Caco-2 (cell line): ENCODE measurements around the gene MUC22. TPM values are rescaled to one million over a fixed set of nuclear protein-coding genes. Genes with fewer than 3 reads are reported as not detected.

Experiments
- BruUV-seq: library from RNA; stranded (reverse); fragments of 400-500 nt; replicated peaks from 2 replicates; lab custom pipeline; 2021; lab: Mats Ljungman, UMichigan
- CTCF ChIA-PET: fragments of 300-600 bp; sonication (Branson Sonifier 250); formaldehyde crosslinking; loops from one replicate; lab custom pipeline; 2022; ENCODE audit warnings: antibody characterized with exemption; lab: Charles Lee
- POLR2A ChIA-PET: fragments of 300-600 bp; sonication (Branson Sonifier 250); formaldehyde crosslinking; loops from one replicate; lab custom pipeline; 2022; ENCODE audit warnings: antibody characterized with exemption; lab: Charles Lee
- DNase-seq, 2 experiments: peaks; one replicate each; pipeline versions ENCODE4 v3.0.0 to v3.0.0-alpha.2; 2020 to 2022
- H3K27me3 ChIP-seq: replicated peaks from 2 replicates; pipeline ENCODE4 v1.6.0; 2011; ENCODE audit warnings: low read length; ENCODE audit not compliant: control insufficient read depth, insufficient read depth
- H3K36me3 ChIP-seq: 2 replicates; pipeline ENCODE4 v1.5.1; 2011; ENCODE audit warnings: low read length; ENCODE audit not compliant: control insufficient read depth, insufficient read depth
- H3K4me1 ChIP-seq: fragments of 250-450 bp; sonication (Bioruptor Pico); 2 replicates; pipeline ENCODE4 v1.5.1; 2020; ENCODE audit warnings: mild to moderate bottlenecking
- H3K4me3 ChIP-seq: 2 replicates; pipeline ENCODE4 v1.5.1; 2011; ENCODE audit warnings: low read depth, mild to moderate bottlenecking, control low read depth, low read length
- H3K9me3 ChIP-seq: fragments of 250-450 bp; sonication (Bioruptor Pico); 2 replicates; pipeline ENCODE4 v1.5.1; 2020; ENCODE audit warnings: mild to moderate bottlenecking, moderate library complexity
- H3K27ac Mint-ChIP-seq: one replicate; pipeline ENCODE4 v1.8.0; 2022; ENCODE audit warnings: mixed read lengths; ENCODE audit not compliant: unreplicated experiment
- H3K27me3 Mint-ChIP-seq: one replicate; pipeline ENCODE4 v1.8.0; 2022; ENCODE audit warnings: mixed read lengths; ENCODE audit not compliant: insufficient read depth, unreplicated experiment
- H3K36me3 Mint-ChIP-seq: one replicate; pipeline ENCODE4 v1.8.0; 2022; ENCODE audit warnings: mild to moderate bottlenecking, mixed read lengths; ENCODE audit not compliant: insufficient read depth, unreplicated experiment
- H3K4me1 Mint-ChIP-seq: one replicate; pipeline ENCODE4 v1.8.0; 2022; ENCODE audit warnings: low read depth, mixed read lengths; ENCODE audit not compliant: unreplicated experiment
- H3K4me3 Mint-ChIP-seq: one replicate; pipeline ENCODE4 v1.8.0; 2022; ENCODE audit warnings: mild to moderate bottlenecking, moderate library complexity, mixed read lengths; ENCODE audit not compliant: unreplicated experiment
- H3K9me3 Mint-ChIP-seq: one replicate; pipeline ENCODE4 v1.8.0; 2022; ENCODE audit warnings: mixed read lengths; ENCODE audit not compliant: unreplicated experiment
- intact Hi-C: fragments of 100-400 bp; cut with micrococcal nuclease; formaldehyde crosslinking; loops from one replicate; pipeline ENCODE4 v1.10.0; 2022; ENCODE audit not compliant: unreplicated experiment
- total RNA-seq: library from RNA; stranded (reverse); gene quantifications from 2 replicates; pipeline ENCODE4 v1.2.3, GENCODE V29; 2022
- TF ChIP-seq, protein P1 (sequence below), 2 experiments: fragments of 200-600 bp in 1 of 2; IDR thresholded peaks; 1 replicate in 1 of 2; 2 replicates in 1 of 2; pipeline versions ENCODE4 v1.5.1 to v1.8.0; 2011 to 2022; ENCODE audit warnings: antibody characterized with exemption in 1 of 2, control low read depth in 1 of 2, inconsistent platforms in 1 of 2, low read depth in 1 of 2, low read length in 1 of 2, mild to moderate bottlenecking in 1 of 2, moderate library complexity in 1 of 2; ENCODE audit not compliant: insufficient read depth in 1 of 2, severe bottlenecking in 1 of 2, unreplicated experiment in 1 of 2

Gene MUC22
- total RNA-seq, 1 experiment from 2014 or later, result not detected

- no peak for DNase-seq
- H3K36me3 Mint-ChIP-seq, result no peaks in the 10 kb centered on the region
Observed at GRCh38 chr6:30963641-30964040, 46.6 kb upstream of the MUC22 start.

DNA sequence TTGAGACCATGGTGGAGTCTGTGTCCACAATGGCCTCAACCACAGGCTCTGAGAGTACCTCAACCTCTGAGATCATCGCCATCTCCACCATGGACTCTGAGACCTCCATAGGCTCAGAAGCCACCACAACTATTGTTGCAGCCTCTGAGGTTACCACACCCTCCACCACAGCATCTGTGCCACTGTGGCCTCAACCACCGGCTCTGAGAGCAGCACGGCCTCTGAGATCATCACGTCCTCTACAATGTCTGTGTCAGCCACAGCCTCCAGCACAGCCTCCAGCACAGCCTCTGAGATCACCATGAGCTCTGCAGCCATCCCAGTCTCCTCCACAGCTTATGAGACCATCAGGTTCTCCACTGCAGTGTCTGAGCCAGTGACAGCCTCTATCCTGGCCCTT is 46.2 kb upstream of the MUC22 start:
- H3K36me3 ChIP-seq, result no peaks in the 10 kb centered on the region
- CTCF ChIA-PET, result no interaction called here
- BruUV-seq, result no TSS peak

More at GRCh38 chr6:30963641-30964040, 46.6 kb upstream of the MUC22 start:
- ChIA-PET POLR2A (no interaction called here), CTCF (no interaction called here)
- TF ChIP-seq, protein P1, sequence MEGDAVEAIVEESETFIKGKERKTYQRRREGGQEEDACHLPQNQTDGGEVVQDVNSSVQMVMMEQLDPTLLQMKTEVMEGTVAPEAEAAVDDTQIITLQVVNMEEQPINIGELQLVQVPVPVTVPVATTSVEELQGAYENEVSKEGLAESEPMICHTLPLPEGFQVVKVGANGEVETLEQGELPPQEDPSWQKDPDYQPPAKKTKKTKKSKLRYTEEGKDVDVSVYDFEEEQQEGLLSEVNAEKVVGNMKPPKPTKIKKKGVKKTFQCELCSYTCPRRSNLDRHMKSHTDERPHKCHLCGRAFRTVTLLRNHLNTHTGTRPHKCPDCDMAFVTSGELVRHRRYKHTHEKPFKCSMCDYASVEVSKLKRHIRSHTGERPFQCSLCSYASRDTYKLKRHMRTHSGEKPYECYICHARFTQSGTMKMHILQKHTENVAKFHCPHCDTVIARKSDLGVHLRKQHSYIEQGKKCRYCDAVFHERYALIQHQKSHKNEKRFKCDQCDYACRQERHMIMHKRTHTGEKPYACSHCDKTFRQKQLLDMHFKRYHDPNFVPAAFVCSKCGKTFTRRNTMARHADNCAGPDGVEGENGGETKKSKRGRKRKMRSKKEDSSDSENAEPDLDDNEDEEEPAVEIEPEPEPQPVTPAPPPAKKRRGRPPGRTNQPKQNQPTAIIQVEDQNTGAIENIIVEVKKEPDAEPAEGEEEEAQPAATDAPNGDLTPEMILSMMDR (IDR thresholded peaks at IDR 0.05; ENCODE audit: insufficient read depth in 1 of 2, low read depth in 1 of 2, low read length in 1 of 2, severe bottlenecking in 1 of 2, unreplicated experiment in 1 of 2), result no peak
- H3K4me3 ChIP-seq, result no peak overlapping the region
- Mint-ChIP-seq H3K27ac (no peak overlapping the region), H3K9me3 (no peaks in the 10 kb centered on the region), H3K4me1 (peaks cover 12% of the 10 kb centered on the region), H3K4me3 (no peak overlapping the region), H3K27me3 (peaks cover 4% of the 10 kb centered on the region)
- intact Hi-C loops, result no loop called here
- H3K27me3 ChIP-seq, result no peaks in the 10 kb centered on the region
- BruUV-seq, result no TSS peak
- H3K36me3 ChIP-seq, result no peaks in the 10 kb centered on the region
- no peaks in the 10 kb centered on the region for H3K9me3 ChIP-seq
- no peaks in the 10 kb centered on the region for H3K4me1 ChIP-seq

GRCh38 chr6:30965140-30965601 is 45.1 kb upstream of the MUC22 start:
- peaks cover 6% of the 10 kb centered on the region for H3K4me1 Mint-ChIP-seq
- no peak overlapping the region for H3K27ac Mint-ChIP-seq
- CTCF ChIA-PET, result no interaction called here
- no peak for DNase-seq
- POLR2A ChIA-PET, result no interaction called here
- no TSS peak for BruUV-seq
- H3K4me1 ChIP-seq, result no peaks in the 10 kb centered on the region
- no peaks in the 10 kb centered on the region for H3K9me3 ChIP-seq
- no peaks in the 10 kb centered on the region for H3K9me3 Mint-ChIP-seq
- intact Hi-C loops, result no loop called here
- no peak overlapping the region for H3K4me3 Mint-ChIP-seq
- H3K36me3 ChIP-seq, result no peaks in the 10 kb centered on the region
- no peak overlapping the region for H3K4me3 ChIP-seq
- TF ChIP-seq, protein P1 (IDR thresholded peaks at IDR 0.05; ENCODE audit: insufficient read depth in 1 of 2, low read depth in 1 of 2, low read length in 1 of 2, severe bottlenecking in 1 of 2, unreplicated experiment in 1 of 2), result no peak
- peaks cover 4% of the 10 kb centered on the region for H3K27me3 Mint-ChIP-seq
- H3K27me3 ChIP-seq, result no peaks in the 10 kb centered on the region
- H3K36me3 Mint-ChIP-seq, result no peaks in the 10 kb centered on the region

More for the DNA sequence above, 46.2 kb upstream of the MUC22 start:
- H3K27me3 ChIP-seq, result no peaks in the 10 kb centered on the region
- intact Hi-C loops, result no loop called here
- Mint-ChIP-seq H3K36me3 (no peaks in the 10 kb centered on the region), H3K27ac (no peak overlapping the region), H3K9me3 (no peaks in the 10 kb centered on the region), H3K27me3 (peaks cover 4% of the 10 kb centered on the region), H3K4me3 (no peak overlapping the region), H3K4me1 (peaks cover 10% of the 10 kb centered on the region)
- no peak overlapping the region for H3K4me3 ChIP-seq
- TF ChIP-seq, protein P1 (IDR thresholded peaks at IDR 0.05; ENCODE audit: insufficient read depth in 1 of 2, low read depth in 1 of 2, low read length in 1 of 2, severe bottlenecking in 1 of 2, unreplicated experiment in 1 of 2), result no peak
- no peaks in the 10 kb centered on the region for H3K4me1 ChIP-seq
- POLR2A ChIA-PET, result no interaction called here
- no peaks in the 10 kb centered on the region for H3K9me3 ChIP-seq
- DNase-seq, result no peak
